Activated T-cell treated with anti-CD3 and anti-CD28 coated beads for 4 hours (primary cell): ENCODE results near the gene RSPH6A.

Experiments
- DNase-seq: peaks from one replicate; pipeline ENCODE4 v3.0.0-alpha.2; 2020

RSPH6A gene

GRCh38 chr19:45779231-45780145 lies 35.6 kb downstream of the RSPH6A start:
- peak; percentile 73 for DNase-seq

DNA sequence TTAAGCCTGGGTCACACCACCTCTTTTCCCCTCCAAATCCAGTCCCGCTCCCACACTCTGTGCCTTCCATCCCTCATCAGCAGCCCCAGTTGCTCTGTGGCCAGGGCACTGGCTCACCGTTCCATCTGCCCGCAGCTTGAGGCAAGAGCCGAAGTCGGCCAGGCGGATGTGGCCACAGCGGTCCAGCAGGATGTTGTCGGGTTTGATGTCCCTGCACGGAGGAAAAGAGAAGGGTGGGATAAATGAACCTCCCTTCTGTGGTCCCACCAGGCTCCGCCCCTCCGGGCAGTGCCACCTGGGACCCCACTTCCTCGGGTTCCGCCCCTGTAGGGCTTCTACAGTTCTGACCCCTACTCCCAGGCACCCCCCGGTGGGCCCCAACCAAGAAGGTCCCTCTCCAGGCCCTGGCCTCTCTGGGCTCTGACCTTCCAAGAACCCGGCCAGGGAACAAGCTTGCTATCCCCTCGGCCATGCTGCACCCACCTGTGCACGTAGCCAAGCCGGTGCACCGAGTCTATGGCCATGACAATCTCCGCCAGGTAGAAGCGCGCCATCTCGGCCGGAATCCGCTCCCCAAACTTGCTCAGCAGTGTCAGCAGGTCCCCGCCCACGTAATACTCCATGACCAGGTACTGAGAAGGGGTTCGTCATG lies 37.0 kb downstream of the RSPH6A start:
- DNase-seq: no peak

GRCh38 chr19:45777395-45777961 lies 37.6 kb downstream of the RSPH6A start:
- DNase-seq: no peak

DNA sequence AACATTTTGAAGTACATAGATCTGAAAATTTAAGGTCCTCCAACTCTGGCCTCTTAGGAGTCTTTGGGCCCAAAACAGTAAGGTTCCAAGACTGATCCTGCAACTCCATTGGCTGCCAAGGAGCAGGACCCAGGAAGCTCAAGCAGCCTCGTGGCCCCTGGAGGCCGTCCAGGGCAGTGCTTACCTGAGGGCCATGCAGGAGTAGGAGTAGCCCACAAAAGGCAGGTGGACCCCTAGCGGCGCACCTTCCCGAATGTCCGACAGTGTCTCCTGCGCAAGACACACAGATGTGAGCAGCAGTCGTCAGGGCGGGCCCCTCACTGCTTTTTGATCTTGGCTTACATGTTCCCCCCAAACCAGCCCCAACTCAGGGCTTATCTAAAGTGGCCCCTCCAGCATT lies 40.3 kb downstream of the RSPH6A start:
- DNase-seq: no peak

DNA sequence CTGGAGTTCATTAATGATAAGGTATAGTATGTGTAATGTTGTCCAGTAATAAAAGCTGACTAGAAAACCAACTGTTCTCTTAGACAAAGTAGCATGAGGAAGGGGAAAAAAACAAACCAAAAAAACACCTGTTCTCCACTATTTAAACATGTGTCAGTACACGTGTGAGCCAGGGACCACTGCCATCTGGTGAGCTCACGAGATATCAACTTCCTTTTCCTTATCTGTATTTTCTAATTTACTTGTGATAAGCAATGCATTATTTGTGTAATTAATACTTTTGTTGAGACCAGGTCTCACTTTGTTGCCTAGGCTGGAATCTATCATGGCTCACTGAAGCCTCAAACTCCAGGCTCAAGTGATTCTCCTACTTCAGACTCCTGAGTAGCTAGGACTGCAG lies 41.7 kb downstream of the RSPH6A start:
- no peak for DNase-seq

DNA sequence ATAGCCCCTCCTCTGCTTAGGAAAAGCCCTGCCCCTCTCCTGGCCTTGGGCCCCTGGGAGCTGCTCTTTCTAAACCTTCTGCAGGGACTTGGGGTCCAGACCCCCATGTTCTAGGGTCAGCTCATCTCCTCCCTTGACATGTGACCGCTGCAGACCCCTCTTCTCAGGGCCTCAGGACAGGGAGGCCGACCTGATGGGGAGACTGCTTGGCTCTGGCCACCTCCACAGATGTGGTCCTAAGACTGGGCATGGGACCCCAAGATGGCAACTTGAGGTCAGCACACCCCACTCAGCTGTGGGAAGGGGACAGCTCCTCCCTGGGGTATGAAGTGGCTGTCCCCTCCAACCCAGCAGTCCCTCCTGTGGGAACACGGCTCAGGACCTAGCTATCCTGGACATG lies 42.2 kb downstream of the RSPH6A start:
- DNase-seq: no peak

DNA sequence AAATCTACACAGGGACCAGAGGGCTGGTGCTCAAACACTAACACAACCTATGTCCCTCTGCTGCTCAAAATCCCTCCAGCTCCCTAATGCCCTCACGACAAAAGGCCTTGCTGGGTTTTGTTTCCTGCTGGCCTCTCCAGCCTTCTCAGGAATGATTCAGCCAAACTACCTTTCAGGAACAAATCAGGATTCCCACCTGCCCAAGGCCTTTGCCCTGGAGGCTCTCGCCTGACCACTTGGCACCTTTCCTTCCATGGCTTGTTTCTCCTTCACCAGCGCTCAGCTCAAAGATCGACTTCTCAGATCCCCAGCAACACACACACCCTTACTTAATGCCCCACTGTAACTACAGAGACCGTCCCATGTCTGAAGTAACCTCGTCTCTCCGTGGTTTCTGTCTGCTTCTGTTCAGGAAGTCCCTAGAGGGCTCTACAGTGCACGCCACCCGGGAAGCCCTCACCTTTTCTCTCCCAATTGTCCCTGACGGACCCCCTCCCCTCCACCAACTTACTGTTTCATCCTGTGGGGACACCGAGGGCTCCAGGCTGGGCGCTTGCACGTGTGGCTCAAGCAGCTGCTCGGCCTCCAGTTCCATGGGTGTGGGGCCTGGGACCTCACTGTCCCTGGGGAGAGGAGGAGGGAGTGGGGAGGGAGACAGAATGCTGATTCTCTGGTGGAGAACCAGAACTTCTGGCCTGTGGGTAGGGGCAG lies 42.8 kb downstream of the RSPH6A start:
- DNase-seq: no peak

DNA sequence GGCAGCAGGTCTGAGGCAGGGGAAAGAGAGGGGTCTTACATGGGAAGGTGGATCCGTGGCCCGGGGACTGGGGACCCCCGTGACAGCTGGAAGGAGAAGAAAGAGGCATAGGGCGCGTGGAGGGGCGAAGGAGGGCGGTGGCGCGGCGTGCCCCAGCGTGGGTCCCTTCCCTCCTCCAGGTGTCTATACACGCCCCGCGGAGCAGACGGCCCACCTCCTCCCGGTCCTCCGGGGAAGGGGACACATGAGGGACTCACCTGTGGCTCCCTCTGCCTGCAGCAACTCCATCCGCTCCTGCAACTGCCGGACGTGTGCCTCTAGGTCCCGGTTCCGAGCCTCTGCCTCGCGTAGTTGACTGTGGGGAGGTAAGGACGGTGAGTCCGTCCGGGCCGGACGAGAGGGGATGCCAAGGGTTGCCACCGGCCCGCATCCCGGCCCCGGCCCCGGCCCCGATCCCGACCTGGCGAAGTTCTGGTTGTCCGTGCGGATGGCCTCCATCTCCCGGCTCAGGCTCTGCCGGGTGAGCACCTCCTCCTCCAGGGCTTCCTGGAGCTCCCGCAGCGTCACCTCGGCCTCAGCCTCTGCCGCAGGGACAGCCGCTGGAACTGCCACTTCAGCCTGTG lies 43.7 kb downstream of the RSPH6A start:
- DNase-seq: no peak

DNA sequence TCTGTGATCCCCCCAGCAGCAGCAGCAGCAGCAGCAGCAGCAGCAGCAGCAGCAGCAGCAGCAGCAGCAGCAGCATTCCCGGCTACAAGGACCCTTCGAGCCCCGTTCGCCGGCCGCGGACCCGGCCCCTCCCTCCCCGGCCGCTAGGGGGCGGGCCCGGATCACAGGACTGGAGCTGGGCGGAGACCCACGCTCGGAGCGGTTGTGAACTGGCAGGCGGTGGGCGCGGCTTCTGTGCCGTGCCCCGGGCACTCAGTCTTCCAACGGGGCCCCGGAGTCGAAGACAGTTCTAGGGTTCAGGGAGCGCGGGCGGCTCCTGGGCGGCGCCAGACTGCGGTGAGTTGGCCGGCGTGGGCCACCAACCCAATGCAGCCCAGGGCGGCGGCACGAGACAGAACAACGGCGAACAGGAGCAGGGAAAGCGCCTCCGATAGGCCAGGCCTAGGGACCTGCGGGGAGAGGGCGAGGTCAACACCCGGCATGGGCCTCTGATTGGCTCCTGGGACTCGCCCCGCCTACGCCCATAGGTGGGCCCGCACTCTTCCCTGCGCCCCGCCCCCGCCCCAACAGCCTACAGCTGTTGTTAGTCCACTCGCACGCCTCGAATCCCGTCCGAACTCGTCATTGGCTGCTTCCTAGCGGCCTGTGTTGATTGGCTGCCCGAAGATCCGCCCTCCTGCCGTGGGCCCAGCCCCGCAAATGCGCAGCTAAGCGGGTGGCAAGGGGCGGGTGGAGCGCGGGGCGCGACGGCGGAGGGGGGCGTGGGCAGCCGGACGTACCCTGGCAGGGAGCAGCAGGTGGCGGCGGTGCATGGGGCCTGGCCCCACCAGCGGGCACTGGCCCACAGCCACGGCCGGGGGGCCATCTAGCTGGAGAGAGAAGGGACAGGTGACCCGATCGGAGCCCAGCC lies 44.7 kb downstream of the RSPH6A start:
- peak; percentile 89 for DNase-seq

DNA sequence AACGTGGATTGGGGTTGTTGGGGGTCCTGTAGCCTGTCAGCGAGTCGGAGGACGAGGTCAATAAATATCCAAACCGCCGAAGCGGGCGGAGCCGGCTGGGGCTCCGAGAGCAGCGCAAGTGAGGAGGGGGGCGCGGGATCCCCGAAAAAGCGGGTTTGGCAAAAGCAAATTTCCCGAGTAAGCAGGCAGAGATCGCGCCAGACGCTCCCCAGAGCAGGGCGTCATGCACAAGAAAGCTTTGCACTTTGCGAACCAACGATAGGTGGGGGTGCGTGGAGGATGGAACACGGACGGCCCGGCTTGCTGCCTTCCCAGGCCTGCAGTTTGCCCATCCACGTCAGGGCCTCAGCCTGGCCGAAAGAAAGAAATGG lies 45.3 kb downstream of the RSPH6A start:
- DNase-seq: peak; percentile 38

- DNase-seq: peak; percentile 82
Measured at GRCh38 chr19:45768984-45769782, 45.9 kb downstream of the RSPH6A start, which contains the start of gene SIX5. TSS of gene SIX5 (minus strand) at chr19:45769252. CDS start at chr19:45768844, 408 bp downstream.

- DNase-seq: no peak
Measured at GRCh38 chr19:45768655-45768983, 46.5 kb downstream of the RSPH6A start.

- DNase-seq: no peak
Measured at GRCh38 chr19:45767881-45768654, 47.0 kb downstream of the RSPH6A start.

DNA sequence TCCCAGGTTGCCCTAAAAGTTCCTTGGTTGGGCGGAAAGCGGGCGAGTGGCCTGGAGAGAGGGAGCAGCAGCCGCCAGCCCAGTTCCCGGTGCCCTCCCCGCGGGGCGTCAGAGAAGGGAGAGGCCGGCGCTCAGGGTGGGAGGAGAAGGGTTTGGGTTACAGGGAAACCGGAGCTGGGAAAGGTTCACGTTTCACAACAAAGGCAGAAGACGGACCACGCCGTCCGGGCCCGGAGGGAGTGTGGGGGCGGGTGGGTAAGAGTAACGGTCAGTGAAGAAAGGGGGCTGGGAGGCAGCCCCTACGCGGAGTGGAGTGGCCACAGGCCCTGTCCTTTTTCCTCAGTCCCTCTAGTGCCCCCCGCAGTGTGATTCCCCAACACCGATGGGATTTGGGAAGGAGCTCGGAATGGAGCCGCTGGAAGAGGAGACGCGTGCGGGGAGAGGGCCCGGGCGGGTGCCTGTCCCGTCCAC lies 47.7 kb downstream of the RSPH6A start:
- no peak for DNase-seq

DNA sequence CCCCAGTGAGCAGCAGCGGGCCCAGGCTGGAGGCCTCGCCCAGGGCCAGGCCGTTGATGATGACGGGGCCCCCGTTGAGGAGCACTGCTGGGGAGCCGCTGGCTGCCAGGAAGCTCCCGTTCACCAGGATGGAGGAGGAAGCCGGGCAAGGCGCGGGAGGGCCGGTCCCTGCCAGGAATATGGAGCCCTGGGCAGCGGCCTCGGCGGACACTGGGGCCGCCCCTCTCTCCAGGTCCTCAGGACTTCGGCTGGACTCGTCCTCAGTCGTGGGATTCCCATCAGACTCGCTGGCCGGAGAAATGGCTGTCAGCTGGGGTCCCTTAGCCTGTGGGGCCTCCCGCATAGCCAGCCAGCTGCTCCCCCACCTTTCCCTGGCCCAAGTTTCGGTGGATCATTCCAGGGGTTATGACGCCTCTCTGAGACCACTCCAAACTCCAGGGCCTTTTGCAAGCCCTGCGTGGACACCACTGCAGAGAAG lies 48.2 kb downstream of the RSPH6A start:
- DNase-seq: no peak

DNA sequence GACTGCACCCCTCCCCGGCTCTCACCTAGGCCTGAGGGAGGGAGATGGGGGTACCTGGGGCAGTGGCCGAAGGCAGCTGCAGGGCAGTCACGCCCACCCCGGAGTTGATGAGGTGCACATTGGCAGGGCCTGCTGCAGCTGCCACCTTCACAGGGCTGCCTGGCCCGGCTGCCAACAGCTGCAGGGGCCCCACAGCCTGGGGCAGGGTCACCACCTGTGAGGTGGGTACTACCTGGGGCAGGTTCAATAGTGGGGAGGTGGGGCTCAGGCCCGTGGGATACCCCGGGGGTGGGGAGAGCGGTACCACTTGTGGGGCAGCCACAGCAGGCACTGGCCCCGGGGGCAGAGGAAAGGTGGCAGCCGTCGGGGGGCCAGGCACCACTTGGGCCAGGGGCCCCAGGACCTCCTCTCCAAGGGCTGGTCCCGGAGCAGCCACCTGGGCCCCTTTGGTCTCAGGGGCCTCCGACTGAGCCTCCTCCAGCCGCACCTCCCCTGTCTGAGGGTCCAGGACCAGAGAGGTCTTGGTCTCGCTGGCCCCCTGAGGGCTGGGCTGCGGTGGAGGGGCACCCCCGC lies 48.7 kb downstream of the RSPH6A start:
- no peak for DNase-seq

DNA sequence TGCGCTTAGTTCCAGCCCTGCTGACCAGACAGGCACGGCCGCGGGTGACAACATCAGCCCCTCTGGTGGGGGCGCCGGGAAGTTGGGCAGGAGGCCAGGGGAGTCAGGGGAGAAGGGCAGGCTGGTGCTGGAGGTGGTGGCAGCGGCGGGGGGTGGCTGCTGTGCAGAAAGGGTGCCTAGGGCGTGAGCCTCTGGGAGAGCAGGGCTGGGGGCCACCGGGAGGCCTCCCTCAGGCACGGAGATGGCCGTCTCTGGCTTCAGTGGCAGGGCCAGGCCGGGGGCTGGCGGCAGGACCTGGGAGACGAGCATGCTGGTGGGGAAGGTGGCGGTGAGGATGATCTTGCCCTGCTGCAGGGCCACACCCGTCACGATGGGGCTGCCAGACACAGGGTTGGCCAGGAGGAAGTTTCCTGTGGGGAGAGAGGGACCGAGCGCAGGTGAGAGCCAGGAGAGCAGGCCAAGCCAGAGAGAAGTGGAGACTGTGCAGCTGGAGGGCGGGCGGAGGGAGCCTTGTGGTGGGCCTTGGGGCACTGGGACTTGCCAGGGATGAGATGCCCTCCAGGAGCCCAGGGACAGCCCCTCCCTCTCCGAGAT lies 49.3 kb downstream of the RSPH6A start:
- no peak for DNase-seq

DNA sequence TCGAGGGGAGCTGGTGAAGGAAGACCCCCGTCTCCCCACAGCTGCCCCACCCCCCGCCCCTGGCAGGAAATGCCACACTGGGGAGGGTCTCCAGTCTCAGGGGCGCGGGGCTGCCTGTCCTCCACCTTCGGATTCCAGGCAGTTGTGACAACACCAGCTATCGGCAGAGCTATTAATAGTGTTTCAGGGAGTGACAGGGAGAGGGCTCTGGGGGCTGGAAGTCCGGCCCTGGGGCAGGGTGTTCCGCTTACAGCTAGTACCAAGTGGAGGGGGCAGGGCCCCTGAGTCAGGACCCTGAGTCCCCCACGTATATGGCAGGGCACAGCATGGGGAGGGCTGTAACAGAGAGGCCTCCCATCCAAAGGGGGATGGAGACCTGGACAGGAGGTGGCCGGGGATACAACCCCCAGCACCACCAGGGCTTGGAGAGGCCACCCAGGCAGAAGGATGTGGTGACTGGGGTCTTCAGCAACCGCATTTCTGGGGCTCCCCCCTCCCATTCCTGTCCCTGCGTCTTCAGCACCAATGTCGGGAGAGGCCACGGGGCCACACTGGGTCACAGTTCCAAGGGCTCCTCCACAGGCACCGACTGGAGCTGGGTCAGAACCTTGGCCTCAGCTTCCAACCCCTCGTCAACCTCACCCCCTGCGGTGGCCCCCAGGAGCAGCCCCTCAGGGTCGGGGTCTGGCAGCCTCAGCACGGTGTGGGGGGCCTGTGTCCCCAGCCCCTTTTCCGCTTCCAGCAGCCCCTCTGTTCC lies 50.0 kb downstream of the RSPH6A start:
- DNase-seq: no peak
